Mucosa of rectum (tissue), 2 donors: ENCODE data around the gene DUSP15.

Experiments used
- H3K27ac ChIP-seq, 2 donors: one replicate each; pipeline ENCODE4 v1.7.0; 2013; ENCODE audit warnings: inconsistent platforms in 2 of 2, low read depth in 2 of 2, low read length in 2 of 2
- H3K27me3 ChIP-seq, 2 donors: one replicate each; pipeline ENCODE4 v1.7.0; 2013; ENCODE audit warnings: low read length in 2 of 2; ENCODE audit not compliant: control insufficient read depth in 2 of 2, insufficient read depth in 2 of 2
- H3K36me3 ChIP-seq, 2 donors: one replicate each; pipeline ENCODE4 v1.7.0; 2013; ENCODE audit warnings: low read length in 2 of 2; ENCODE audit not compliant: control insufficient read depth in 2 of 2, insufficient read depth in 2 of 2
- H3K4me1 ChIP-seq, 2 donors: one replicate each; pipeline ENCODE4 v1.7.0; 2013; ENCODE audit warnings: low read length in 2 of 2, mild to moderate bottlenecking in 1 of 2; ENCODE audit not compliant: control insufficient read depth in 2 of 2, insufficient read depth in 2 of 2
- H3K4me3 ChIP-seq, 2 donors: one replicate each; pipeline ENCODE4 v1.7.0; 2013; ENCODE audit warnings: low read length in 2 of 2
- H3K9ac ChIP-seq, 2 donors: one replicate each; pipeline ENCODE4 v1.7.0; 2013; ENCODE audit warnings: low read length in 2 of 2, low read depth in 1 of 2, mild to moderate bottlenecking in 1 of 2
- H3K9me3 ChIP-seq, 2 donors: one replicate each; pipeline ENCODE4 v1.7.0; 2013; ENCODE audit warnings: low read length in 2 of 2; ENCODE audit not compliant: control insufficient read depth in 2 of 2
- donor health status: healthy.
- donor health status: Normal muscosa, but diverticular disease.

DUSP15 gene

GRCh38 chr20:31811796-31812728, 58.3 kb downstream of the DUSP15 start:
- Histone ChIP-seq H3K9ac (no peak overlapping the region), H3K4me3 (no peak overlapping the region), H3K27ac (no peak overlapping the region), H3K4me1 (peaks cover 7% of the 10 kb centered on the region in 2 donors), H3K9me3 (no peaks in the 10 kb centered on the region), H3K36me3 (no peaks in the 10 kb centered on the region), H3K27me3 (no peaks in the 10 kb centered on the region)

DNA sequence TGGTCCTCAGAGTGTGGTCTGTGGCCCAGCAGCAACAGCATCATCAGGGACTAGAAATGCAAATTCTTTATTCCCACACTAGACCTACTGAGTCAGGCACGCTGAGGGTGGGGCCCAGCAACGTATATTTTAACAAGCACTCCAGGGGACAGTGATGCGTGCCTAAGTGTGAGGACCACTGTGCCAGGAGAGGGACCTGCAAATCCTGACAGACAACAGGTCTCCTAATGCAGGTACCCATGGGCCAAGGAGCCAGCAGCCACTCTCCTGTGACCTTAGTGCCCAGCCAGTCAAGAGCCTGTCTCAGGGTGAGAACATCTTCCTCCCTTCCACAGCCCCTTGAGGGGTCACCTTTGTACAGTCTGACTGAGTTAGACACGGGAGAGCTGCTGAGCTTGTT, 59.1 kb downstream of the DUSP15 start:
- Histone ChIP-seq H3K4me1 (peaks cover 7% of the 10 kb centered on the region in 2 donors), H3K27ac (no peak overlapping the region), H3K4me3 (no peak overlapping the region), H3K9ac (no peak overlapping the region), H3K36me3 (no peaks in the 10 kb centered on the region), H3K9me3 (no peaks in the 10 kb centered on the region), H3K27me3 (no peaks in the 10 kb centered on the region)
